K562 (cell line): Measurements from ENCODE around the gene TAF8. TPM values are rescaled to one million over a fixed set of nuclear protein-coding genes. Genes with fewer than 3 reads are reported as not detected.

ENCODE experiments used
- ATAC-seq: fragments of 200-7000 bp; cut with Tn5 transposase; 3 replicates; pipeline ENCODE4 v1.9.1; 2020; ENCODE audit warnings: moderate library complexity
- BruUV-seq: library from RNA; stranded (reverse); fragments of 400-500 nt; replicated peaks from 2 replicates; lab custom pipeline; 2021; lab: Mats Ljungman, UMichigan
- CTCF ChIA-PET: fragments of 300-600 bp; formaldehyde crosslinking; extraction: SDS; loops from one replicate; lab custom pipeline; 2021; ENCODE audit warnings: low intra/inter-chr PET ratio; lab: Yijun Ruan, JAX
- POLR2A ChIA-PET: fragments of 300-600, 350-650 bp; sonication (Branson Sonifier 250); formaldehyde crosslinking; extraction: SDS; loops from one replicate; lab custom pipeline; 2021; ENCODE audit warnings: antibody characterized with exemption, inconsistent platforms; lab: Yijun Ruan, JAX
- DNase-seq, 4 experiments: peaks; one replicate each; pipeline versions ENCODE4 v3.0.0 to v3.0.0-alpha.2; 2011 to 2018; ENCODE audit warnings: low spot score in 3 of 4, mixed read lengths in 3 of 4; ENCODE audit errors: extremely low read depth in 1 of 4
- FAIRE-seq: peaks from 2 replicates; lab custom pipeline; 2011; peaks lifted over from hg19 to GRCh38; lab: Jason Lieb, UNC
- H2AFZ ChIP-seq: 2 replicates; pipeline ENCODE4 v1.6.0; 2011; ENCODE audit warnings: low read depth, low read length, control low read depth, inconsistent platforms
- H3K27ac ChIP-seq: fragments of 200-600 bp; 3 replicates; pipeline ENCODE4 v1.8.0; 2011; ENCODE audit warnings: low read depth, mild to moderate bottlenecking, control low read depth, inconsistent platforms, low read length, moderate library complexity, mixed read lengths; ENCODE audit errors: extremely low read depth
- H3K27me3 ChIP-seq, 2 experiments: fragments of 300-600 bp in 1 of 2; 2 replicates in 1 of 2; 3 replicates in 1 of 2; pipeline versions ENCODE4 v1.6.0 to v1.8.0; 2011; ENCODE audit warnings: inconsistent platforms in 2 of 2, low read length in 2 of 2, mild to moderate bottlenecking in 1 of 2, mixed read lengths in 1 of 2, moderate library complexity in 1 of 2; ENCODE audit not compliant: control insufficient read depth in 2 of 2, insufficient read depth in 2 of 2
- H3K36me3 ChIP-seq: fragments of 300-600 bp; 3 replicates; pipeline ENCODE4 v1.8.0; 2011; ENCODE audit warnings: mild to moderate bottlenecking, low read length, inconsistent platforms; ENCODE audit not compliant: control insufficient read depth, insufficient read depth
- H3K4me1 ChIP-seq, 2 experiments: fragments of 200-600 bp in 1 of 2; replicated peaks in 1 of 2; 2 replicates in 1 of 2; 3 replicates in 1 of 2; pipeline versions ENCODE4 v1.5.1 to v1.8.0; 2011; ENCODE audit warnings: inconsistent platforms in 2 of 2, low read length in 2 of 2, mild to moderate bottlenecking in 1 of 2, mixed read lengths in 1 of 2, moderate library complexity in 1 of 2; ENCODE audit not compliant: control insufficient read depth in 2 of 2, insufficient read depth in 2 of 2
- H3K4me2 ChIP-seq: 2 replicates; pipeline ENCODE4 v1.6.1; 2011; ENCODE audit warnings: low read length, control low read depth, inconsistent platforms, mixed read lengths; ENCODE audit not compliant: insufficient read depth
- H3K4me3 ChIP-seq: fragments of 200-600 bp; sonication (generic), shearing (Covaris generic); 2 replicates; pipeline ENCODE4 v1.5.1; 2016; ENCODE audit warnings: control low read depth, inconsistent platforms
- H3K79me2 ChIP-seq: fragments of 200-600 bp; 3 replicates; pipeline ENCODE4 v1.8.0; 2011; ENCODE audit warnings: low read length, inconsistent platforms; ENCODE audit not compliant: control insufficient read depth, insufficient read depth
- H3K9ac ChIP-seq, 2 experiments: 2 replicates each; pipeline versions ENCODE4 v1.6.0 to v1.6.1; 2011; ENCODE audit warnings: low read depth in 2 of 2, low read length in 2 of 2, control low read depth in 1 of 2, inconsistent platforms in 1 of 2, mild to moderate bottlenecking in 1 of 2, mixed read lengths in 1 of 2; ENCODE audit not compliant: insufficient read depth in 1 of 2
- H3K9me1 ChIP-seq: one replicate; pipeline ENCODE4 v1.6.0; 2011; ENCODE audit warnings: inconsistent platforms, mild to moderate bottlenecking, low read length, moderate library complexity; ENCODE audit not compliant: control insufficient read depth, insufficient read depth
- H3K9me3 ChIP-seq: replicated peaks from 2 replicates; pipeline ENCODE4 v1.5.1; 2011; ENCODE audit warnings: low read depth, low read length, inconsistent platforms; ENCODE audit not compliant: control insufficient read depth, insufficient read depth
- H4K20me1 ChIP-seq: replicated peaks from 2 replicates; pipeline ENCODE4 v1.6.1; 2011; ENCODE audit warnings: low read length, inconsistent platforms, mixed read lengths; ENCODE audit not compliant: control insufficient read depth, insufficient read depth
- LEF1 ChIP-seq: fragments of 450-650 bp; IDR thresholded peaks from 2 replicates; pipeline ENCODE4 v1.6.1; 2016; ENCODE audit warnings: mild to moderate bottlenecking
- ZBTB7A ChIP-seq: IDR thresholded peaks from 2 replicates; pipeline ENCODE4 v1.6.1; 2011; ENCODE audit warnings: low read depth, mild to moderate bottlenecking, low read length, moderate library complexity, borderline replicate concordance; ENCODE audit not compliant: control insufficient read depth
- ZBTB9 ChIP-seq: fragments of 450-650 bp; formaldehyde crosslinking; IDR thresholded peaks from 2 replicates; pipeline ENCODE4 v1.4.0; 2020; ENCODE audit warnings: mild to moderate bottlenecking, moderate library complexity
- ZNF830 ChIP-seq: fragments of 250-450 bp; sonication (Bioruptor Pico); IDR thresholded peaks from 2 replicates; pipeline ENCODE4 v1.5.0; 2021; ENCODE audit warnings: mild to moderate bottlenecking
- WGBS: fragments of 100-300 bp; shearing (Covaris generic); methylation state at CpG from one replicate; pipeline ENCODE4 v1.1.6; 2016; ENCODE audit warnings: low coverage, mixed read lengths; ENCODE audit not compliant: insufficient coverage; ENCODE audit errors: missing lambda C conversion rate; 5-methylcytosine and 5-hydroxymethylcytosine counted together
- in situ Hi-C: fragments of 300-500 bp; cut with MboI; formaldehyde crosslinking; loops from 4 replicates; pipeline ENCODE4 v1.15.0; 2018; ENCODE audit warnings: inconsistent platforms, mixed read lengths
- intact Hi-C: fragments of 100-400 bp; cut with micrococcal nuclease; formaldehyde crosslinking; loops from 2 replicates; pipeline ENCODE4 v1.14.2; 2022
- polyA plus RNA-seq, 8 experiments: library from polyadenylated mRNA; depleted of rRNA in 4 of 8; stranded (reverse) in 5 of 8; unstranded in 3 of 8; fragments of >200 nt; fragmentation: Nextera tagmentation in 2 of 8; fragmentation: Illumina TruSeq in 1 of 8; extraction: Ambion mirVana in 2 of 8; extraction: Trizol in 1 of 8; gene quantifications; 2 replicates each; pipeline versions ENCODE4 v1.2.1 to v1.2.3, GENCODE V29; 2011 to 2014; ENCODE audit warnings: inconsistent platforms in 1 of 8, missing spikeins in 1 of 8
- total RNA-seq, 7 experiments: library from RNA; depleted of rRNA in 6 of 7; stranded (reverse); fragments of >200 nt in 6 of 7; fragmentation: Illumina TruSeq in 2 of 7; extraction: Trizol in 2 of 7; gene quantifications; 2 replicates each; pipeline versions ENCODE4 v1.2.1 to v1.2.3, GENCODE V29; 2011 to 2021; ENCODE audit warnings: low replicate concordance in 1 of 7

The TAF8 gene
- total and polyA plus RNA-seq, 9 of the 15 experiments (the other 6 are each of a cell fraction or from before 2014, with no cell fraction given): 29.4 to 84.0 (median 52.6) TPM

- intact Hi-C loops: loop anchor here (10.0 kb wide), 1 partner anchor 109 kb away; the partner anchor contains the start of gene MRPS10
- Histone ChIP-seq H3K9ac (0 out of 4 replicates have a peak overlapping the region, but pooled peaks of 1 of the 2 experiments have one; percentile 4), H3K27ac (no peak overlapping the region), H3K27me3 (peaks cover 3 to 8% of the 10 kb centered on the region in 2 experiments; a peak in 2 of 5 replicates), H3K9me1 (no peaks in the 10 kb centered on the region), H3K9me3 (peaks cover 6% of the 10 kb centered on the region; the same call in 1 of the 2 replicates), H3K4me1 (peaks cover 28 to 44% of the 10 kb centered on the region in 2 experiments), H4K20me1 (no peaks in the 10 kb centered on the region), H3K4me2 (no peak overlapping the region), H2AFZ (no peak overlapping the region), H3K36me3 (no peaks in the 10 kb centered on the region), H3K79me2 (no peaks in the 10 kb centered on the region), H3K4me3 (no peak overlapping the region)
- TF ChIP-seq LEF1 (no peak), ZNF830 (CRISPR knock-in tag) (no peak), ZBTB7A (0 out of 2 replicates have a peak, but pooled peaks have one; percentile 17), ZBTB9 (CRISPR knock-in tag) (peak; percentile 89; the same call in 1 of the 2 replicates)
- FAIRE-seq (no peak), ATAC-seq (no peak), DNase-seq (no peak)
- in situ Hi-C loops: no loop called here
- CTCF ChIA-PET: no interaction called here
- BruUV-seq: no TSS peak
- WGBS: 70% methylated on average over 1 of the region's 1 CpG
- POLR2A ChIA-PET: interaction anchor here (0.5 to 6.1 kb wide), 7 partner anchors 10 to 169 kb away, joined by 3 to 48 read pairs (median 4); no protein-coding TSS in a partner anchor
Observed at GRCh38 chr6:42105709-42106108, 55.4 kb downstream of the TAF8 start.
